Natural killer cell (primary cell): ENCODE measurements around the gene PLEKHA6. TPM values are rescaled to one million over a fixed set of nuclear protein-coding genes. Genes with fewer than 3 reads are reported as not detected.

Source experiments
- ATAC-seq, 3 donors: fragments of 150-1000 bp in 2 of 3; fragments of 200-7000 bp in 1 of 3; cut with Tn5 transposase; 1 replicate in 1 of 3; 2 replicates in 2 of 3; pipeline ENCODE4 v1.10.0; 2021; ENCODE audit warnings: mild to moderate bottlenecking in 2 of 3, moderate library complexity in 2 of 3
- DNase-seq, 2 donors: peaks; one replicate each; pipeline versions ENCODE4 v3.0.0 to v3.0.0-alpha.2; 2013 to 2021; ENCODE audit warnings: mixed read lengths in 1 of 2
- H3K27ac ChIP-seq: one replicate; pipeline ENCODE4 v1.5.1; 2013; ENCODE audit warnings: mild to moderate bottlenecking, low read length
- H3K27me3 ChIP-seq: one replicate; pipeline ENCODE4 v1.6.1; 2013; ENCODE audit warnings: low read length; ENCODE audit not compliant: control insufficient read depth, insufficient read depth
- H3K36me3 ChIP-seq: one replicate; pipeline ENCODE4 v1.6.1; 2013; ENCODE audit warnings: low read length; ENCODE audit not compliant: control insufficient read depth, insufficient read depth
- H3K4me1 ChIP-seq: one replicate; pipeline ENCODE4 v1.6.1; 2013; ENCODE audit warnings: low read length; ENCODE audit not compliant: control insufficient read depth, insufficient read depth
- H3K4me3 ChIP-seq: one replicate; pipeline ENCODE4 v1.5.1; 2013; ENCODE audit warnings: low read length
- H3K9me3 ChIP-seq: one replicate; pipeline ENCODE4 v1.6.1; 2013; ENCODE audit warnings: low read length; ENCODE audit not compliant: control insufficient read depth, insufficient read depth
- H3K27ac Mint-ChIP-seq, 2 donors: one replicate each; pipeline ENCODE4 v1.8.0; 2022; ENCODE audit warnings: mild to moderate bottlenecking in 2 of 2, mixed read lengths in 2 of 2, moderate library complexity in 1 of 2
- H3K27me3 Mint-ChIP-seq, 2 donors: one replicate each; pipeline ENCODE4 v1.8.0; 2022; ENCODE audit warnings: low read depth in 2 of 2, mixed read lengths in 2 of 2
- H3K36me3 Mint-ChIP-seq: one replicate; pipeline ENCODE4 v1.8.0; 2022; ENCODE audit warnings: mixed read lengths
- H3K4me1 Mint-ChIP-seq, 2 donors: one replicate each; pipeline ENCODE4 v1.8.0; 2022; ENCODE audit warnings: mixed read lengths in 2 of 2
- H3K4me3 Mint-ChIP-seq: one replicate; pipeline ENCODE4 v1.8.0; 2022; ENCODE audit warnings: mild to moderate bottlenecking, moderate library complexity, mixed read lengths
- H3K9me3 Mint-ChIP-seq, 2 donors: one replicate each; pipeline ENCODE4 v1.8.0; 2022; ENCODE audit warnings: mixed read lengths in 2 of 2
- WGBS: methylation state at CpG from one replicate; pipeline ENCODE4 v1.1.7; 2013; ENCODE audit warnings: missing lambda C conversion rate; ENCODE audit not compliant: insufficient coverage; 5-methylcytosine and 5-hydroxymethylcytosine counted together
- intact Hi-C: fragments of 100-400 bp; cut with micrococcal nuclease; formaldehyde crosslinking; loops from one replicate; pipeline ENCODE4 v1.14.2; 2022
- total RNA-seq, 4 donors: library from RNA; stranded (reverse); fragments of 120-200 nt in 1 of 4; gene quantifications; one replicate each; pipeline versions ENCODE4 v1.2.3 to v1.2.4, GENCODE V29; 2013 to 2022
- TF ChIP-seq, protein P1 (sequence below): fragments of 200-600 bp; IDR thresholded peaks from one replicate; pipeline ENCODE4 v1.8.0; 2022; ENCODE audit warnings: antibody characterized with exemption

Gene PLEKHA6
- total RNA-seq, 3 donors from 2014 or later (not counting 1 experiment from before 2014, with no cell fraction given), result 0.10 to 0.43 (median 0.16) TPM

DNA sequence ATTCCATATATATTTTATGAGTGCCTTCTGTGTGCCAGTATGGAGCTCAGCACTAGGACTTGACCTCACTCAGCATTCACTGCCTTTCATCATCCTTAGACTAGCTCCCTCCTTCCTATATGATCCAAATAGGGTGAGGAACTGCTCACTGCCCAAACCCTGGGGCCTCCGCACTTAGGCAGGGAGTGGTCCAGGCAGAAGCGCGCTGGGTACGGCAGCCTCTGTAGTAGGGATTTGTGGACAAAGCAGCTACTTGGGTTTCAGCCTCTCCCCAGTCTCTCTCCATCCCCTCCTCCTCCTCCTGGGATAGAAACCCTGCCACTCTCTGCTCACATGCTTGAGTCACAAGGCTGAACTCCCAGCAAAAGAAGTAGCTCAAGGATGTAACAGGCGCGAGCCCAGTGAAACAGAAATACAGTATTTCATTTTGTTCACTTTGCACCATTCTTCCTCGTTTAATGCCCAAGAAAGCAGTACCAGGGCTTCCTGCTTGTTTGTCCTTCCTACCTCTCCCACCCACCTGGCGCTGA, 32.9 kb downstream of the PLEKHA6 start:
- 68% methylated on average over 5 of the region's 8 CpGs for WGBS
- H3K9me3 Mint-ChIP-seq, result no peaks in the 10 kb centered on the region
- Histone ChIP-seq H3K27me3 (no peaks in the 10 kb centered on the region), H3K27ac (no peak overlapping the region), H3K36me3 (no peaks in the 10 kb centered on the region), H3K4me3 (no peak overlapping the region), H3K9me3 (no peaks in the 10 kb centered on the region), H3K4me1 (no peaks in the 10 kb centered on the region)
- TF ChIP-seq, protein P1, sequence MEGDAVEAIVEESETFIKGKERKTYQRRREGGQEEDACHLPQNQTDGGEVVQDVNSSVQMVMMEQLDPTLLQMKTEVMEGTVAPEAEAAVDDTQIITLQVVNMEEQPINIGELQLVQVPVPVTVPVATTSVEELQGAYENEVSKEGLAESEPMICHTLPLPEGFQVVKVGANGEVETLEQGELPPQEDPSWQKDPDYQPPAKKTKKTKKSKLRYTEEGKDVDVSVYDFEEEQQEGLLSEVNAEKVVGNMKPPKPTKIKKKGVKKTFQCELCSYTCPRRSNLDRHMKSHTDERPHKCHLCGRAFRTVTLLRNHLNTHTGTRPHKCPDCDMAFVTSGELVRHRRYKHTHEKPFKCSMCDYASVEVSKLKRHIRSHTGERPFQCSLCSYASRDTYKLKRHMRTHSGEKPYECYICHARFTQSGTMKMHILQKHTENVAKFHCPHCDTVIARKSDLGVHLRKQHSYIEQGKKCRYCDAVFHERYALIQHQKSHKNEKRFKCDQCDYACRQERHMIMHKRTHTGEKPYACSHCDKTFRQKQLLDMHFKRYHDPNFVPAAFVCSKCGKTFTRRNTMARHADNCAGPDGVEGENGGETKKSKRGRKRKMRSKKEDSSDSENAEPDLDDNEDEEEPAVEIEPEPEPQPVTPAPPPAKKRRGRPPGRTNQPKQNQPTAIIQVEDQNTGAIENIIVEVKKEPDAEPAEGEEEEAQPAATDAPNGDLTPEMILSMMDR, result no peak
- H3K27ac Mint-ChIP-seq, result no peak overlapping the region
- no peak for DNase-seq
- no peak for ATAC-seq
- H3K4me1 Mint-ChIP-seq, result no peaks in the 10 kb centered on the region
- intact Hi-C loops, result no loop called here
- peaks cover 2 to 16% of the 10 kb centered on the region in 2 donors for H3K27me3 Mint-ChIP-seq
- no peak overlapping the region for H3K4me3 Mint-ChIP-seq
- no peaks in the 10 kb centered on the region for H3K36me3 Mint-ChIP-seq

DNA sequence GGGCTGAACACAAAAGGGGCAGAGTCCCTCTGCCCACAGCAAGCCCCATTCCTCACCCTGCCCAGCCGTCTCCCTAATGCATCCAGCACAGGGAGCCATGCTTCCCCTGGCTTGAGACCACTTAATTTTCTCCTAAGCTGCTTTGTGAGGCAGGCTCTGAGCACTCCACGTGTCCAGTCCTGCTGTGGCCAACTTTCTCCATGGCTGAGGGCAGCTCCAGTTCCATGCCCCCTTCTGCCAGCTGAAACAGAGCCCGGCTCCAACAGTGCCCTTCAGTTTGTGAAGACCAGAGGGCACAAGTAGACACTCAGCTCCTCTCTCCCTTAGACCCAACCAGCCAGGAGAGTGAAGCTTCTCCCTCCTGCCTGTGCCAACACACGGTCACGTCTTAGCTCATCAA, 33.8 kb downstream of the PLEKHA6 start:
- Mint-ChIP-seq H3K4me3 (no peak overlapping the region), H3K9me3 (no peaks in the 10 kb centered on the region), H3K36me3 (no peaks in the 10 kb centered on the region), H3K27me3 (peaks cover 0 to 16% of the 10 kb centered on the region in 2 donors), H3K27ac (no peak overlapping the region), H3K4me1 (no peaks in the 10 kb centered on the region)
- Histone ChIP-seq H3K27me3 (no peaks in the 10 kb centered on the region), H3K9me3 (no peaks in the 10 kb centered on the region), H3K4me3 (no peak overlapping the region), H3K27ac (no peak overlapping the region), H3K4me1 (no peaks in the 10 kb centered on the region), H3K36me3 (no peaks in the 10 kb centered on the region)
- TF ChIP-seq, protein P1, result no peak
- ATAC-seq (no peak), DNase-seq (no peak)
- intact Hi-C loops, result no loop called here
- WGBS, result 86% methylated on average over 5 of the region's 5 CpGs

DNA sequence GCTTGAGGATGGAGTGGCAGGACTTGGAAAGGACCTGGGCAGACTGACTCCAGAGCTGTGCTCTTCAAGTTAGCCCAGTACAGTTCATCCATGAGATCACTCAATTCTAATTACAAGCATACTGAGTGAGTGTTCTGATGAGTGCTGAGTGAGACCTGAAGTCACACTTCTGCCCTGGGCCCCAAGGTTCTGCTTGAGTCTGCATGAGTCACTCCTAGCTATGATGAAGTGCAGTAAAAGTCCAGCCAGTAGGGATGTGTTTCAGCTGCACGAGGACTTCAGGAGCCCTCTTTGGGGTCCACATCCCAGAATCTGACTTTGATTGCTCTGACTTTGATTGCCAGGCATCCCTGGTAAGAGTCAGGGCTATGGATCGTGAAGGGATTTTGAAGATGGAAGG, 35.8 kb downstream of the PLEKHA6 start:
- no peaks in the 10 kb centered on the region for H3K27me3 ChIP-seq
- Mint-ChIP-seq H3K27me3 (peaks cover 0 to 12% of the 10 kb centered on the region in 2 donors), H3K36me3 (no peaks in the 10 kb centered on the region), H3K4me1 (no peaks in the 10 kb centered on the region), H3K4me3 (no peak overlapping the region), H3K9me3 (no peaks in the 10 kb centered on the region), H3K27ac (no peak overlapping the region)
- no peaks in the 10 kb centered on the region for H3K36me3 ChIP-seq
- WGBS, result 57% methylated on average over 2 of the region's 2 CpGs
- no peak overlapping the region for H3K4me3 ChIP-seq
- intact Hi-C loops, result no loop called here
- H3K9me3 ChIP-seq, result no peaks in the 10 kb centered on the region
- TF ChIP-seq, protein P1, result no peak
- no peak for DNase-seq
- ATAC-seq, result no peak
- no peak overlapping the region for H3K27ac ChIP-seq
- H3K4me1 ChIP-seq, result no peaks in the 10 kb centered on the region

DNA sequence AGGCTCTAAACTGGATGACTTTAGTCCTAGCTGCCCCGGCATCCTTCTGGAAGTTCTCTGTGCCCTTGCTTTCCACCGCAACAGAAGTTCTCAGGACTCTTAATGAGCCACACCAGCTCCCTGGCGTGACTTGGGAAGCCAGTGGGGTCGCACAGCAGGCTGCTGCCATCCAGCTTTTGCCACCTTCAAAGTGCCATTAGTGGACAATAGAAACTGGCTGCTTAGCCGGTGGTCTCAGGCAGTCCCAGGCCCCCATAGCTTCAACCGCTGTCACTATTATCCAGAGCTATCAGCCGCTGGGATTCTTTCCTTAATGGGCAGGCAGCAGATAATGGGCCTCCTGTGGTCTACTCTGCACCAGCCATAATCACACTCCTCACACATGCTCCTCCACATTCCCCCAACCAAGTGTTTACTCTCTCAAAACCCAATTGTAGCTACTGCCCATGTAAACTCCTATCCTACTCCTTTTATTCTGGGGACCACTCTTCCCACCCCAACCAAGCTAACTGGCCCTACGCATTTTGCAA, 37.3 kb downstream of the PLEKHA6 start:
- H3K9me3 Mint-ChIP-seq, result no peaks in the 10 kb centered on the region
- no peaks in the 10 kb centered on the region for H3K9me3 ChIP-seq
- no peak overlapping the region for H3K27ac ChIP-seq
- WGBS, result 84% methylated on average over 8 of the region's 8 CpGs
- H3K27me3 Mint-ChIP-seq, result peaks cover 0 to 8% of the 10 kb centered on the region in 2 donors
- H3K27ac Mint-ChIP-seq, result no peak overlapping the region
- no peaks in the 10 kb centered on the region for H3K4me1 Mint-ChIP-seq
- no peaks in the 10 kb centered on the region for H3K36me3 Mint-ChIP-seq
- TF ChIP-seq, protein P1, result no peak
- no peaks in the 10 kb centered on the region for H3K4me1 ChIP-seq
- ATAC-seq (no peak), DNase-seq (no peak)
- H3K4me3 Mint-ChIP-seq, result no peak overlapping the region
- intact Hi-C loops, result no loop called here
- H3K4me3 ChIP-seq, result no peak overlapping the region
- H3K27me3 ChIP-seq, result no peaks in the 10 kb centered on the region
- H3K36me3 ChIP-seq, result no peaks in the 10 kb centered on the region
